Measurements from ENCODE around the gene TMX1. TPM values are rescaled to one million over a fixed set of nuclear protein-coding genes. Genes with fewer than 3 reads are reported as not detected.
A peak's percentile ranks its signal among the peaks of the same experiment; 100 is the strongest.

TMX1 gene
- total RNA-seq, 4 donors from 2014 or later = 20.9 to 33.0 (median 26.5) TPM

DNA sequence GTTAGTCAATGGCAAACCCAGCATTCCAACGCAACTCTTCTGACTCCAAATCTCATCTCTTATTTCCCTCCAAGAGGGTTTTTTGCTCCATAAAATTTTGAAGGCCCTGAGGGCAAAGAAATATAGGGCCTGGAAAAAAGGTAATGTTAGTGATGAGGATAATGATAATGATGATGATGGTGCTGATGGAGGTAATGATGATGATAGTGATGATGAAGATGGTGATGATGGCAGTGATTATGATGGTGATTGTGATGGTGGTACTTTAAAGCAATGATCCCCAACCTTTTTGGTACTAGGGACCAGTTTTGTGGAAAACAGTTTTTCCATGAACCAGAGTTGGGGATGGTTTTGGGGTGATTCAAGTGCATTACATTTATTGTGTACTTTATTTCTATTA lies 50.1 kb downstream of the TMX1 start:
- 100% methylated on average over 1 of the region's 1 CpG; no CpG with 5 or more reads in 1 of the 2 donors for WGBS, 2 donors (ENCODE audit: low coverage in 1 of 2)
- Histone ChIP-seq H3K9me3 (no peaks in the 10 kb centered on the region), H3K27me3 (no peaks in the 10 kb centered on the region), H3K36me3 (no peaks in the 10 kb centered on the region), H3K4me3 (no peak overlapping the region), H3K27ac (no peak overlapping the region), H3K4me1 (peaks cover 0 to 25% (median 16%) of the 10 kb centered on the region in 3 donors)
- TF ChIP-seq POLR2A (IDR thresholded peaks at IDR 0.05) (no peak), EP300 (IDR thresholded peaks at IDR 0.05) (no peak), POLR2AphosphoS5 (IDR thresholded peaks at IDR 0.05) (no peak)
- TF ChIP-seq, protein P1, sequence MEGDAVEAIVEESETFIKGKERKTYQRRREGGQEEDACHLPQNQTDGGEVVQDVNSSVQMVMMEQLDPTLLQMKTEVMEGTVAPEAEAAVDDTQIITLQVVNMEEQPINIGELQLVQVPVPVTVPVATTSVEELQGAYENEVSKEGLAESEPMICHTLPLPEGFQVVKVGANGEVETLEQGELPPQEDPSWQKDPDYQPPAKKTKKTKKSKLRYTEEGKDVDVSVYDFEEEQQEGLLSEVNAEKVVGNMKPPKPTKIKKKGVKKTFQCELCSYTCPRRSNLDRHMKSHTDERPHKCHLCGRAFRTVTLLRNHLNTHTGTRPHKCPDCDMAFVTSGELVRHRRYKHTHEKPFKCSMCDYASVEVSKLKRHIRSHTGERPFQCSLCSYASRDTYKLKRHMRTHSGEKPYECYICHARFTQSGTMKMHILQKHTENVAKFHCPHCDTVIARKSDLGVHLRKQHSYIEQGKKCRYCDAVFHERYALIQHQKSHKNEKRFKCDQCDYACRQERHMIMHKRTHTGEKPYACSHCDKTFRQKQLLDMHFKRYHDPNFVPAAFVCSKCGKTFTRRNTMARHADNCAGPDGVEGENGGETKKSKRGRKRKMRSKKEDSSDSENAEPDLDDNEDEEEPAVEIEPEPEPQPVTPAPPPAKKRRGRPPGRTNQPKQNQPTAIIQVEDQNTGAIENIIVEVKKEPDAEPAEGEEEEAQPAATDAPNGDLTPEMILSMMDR (IDR thresholded peaks at IDR 0.05) = no peak
- no peak for ATAC-seq

- Histone ChIP-seq H3K4me1 (peaks cover 0 to 25% (median 16%) of the 10 kb centered on the region in 3 donors), H3K4me3 (no peak overlapping the region), H3K27ac (no peak overlapping the region), H3K9me3 (no peaks in the 10 kb centered on the region), H3K27me3 (no peaks in the 10 kb centered on the region), H3K36me3 (no peaks in the 10 kb centered on the region)
- ATAC-seq = no peak
- WGBS, 2 donors (ENCODE audit: low coverage in 1 of 2) = 94 to 96% methylated on average over 3 to 4 of the region's 4 CpGs
- TF ChIP-seq, protein P1 (IDR thresholded peaks at IDR 0.05) = no peak
- TF ChIP-seq EP300 (IDR thresholded peaks at IDR 0.05) (no peak), POLR2AphosphoS5 (IDR thresholded peaks at IDR 0.05) (no peak), POLR2A (IDR thresholded peaks at IDR 0.05) (no peak)
Observed at GRCh38 chr14:51291016-51291415, 51.0 kb downstream of the TMX1 start.

DNA sequence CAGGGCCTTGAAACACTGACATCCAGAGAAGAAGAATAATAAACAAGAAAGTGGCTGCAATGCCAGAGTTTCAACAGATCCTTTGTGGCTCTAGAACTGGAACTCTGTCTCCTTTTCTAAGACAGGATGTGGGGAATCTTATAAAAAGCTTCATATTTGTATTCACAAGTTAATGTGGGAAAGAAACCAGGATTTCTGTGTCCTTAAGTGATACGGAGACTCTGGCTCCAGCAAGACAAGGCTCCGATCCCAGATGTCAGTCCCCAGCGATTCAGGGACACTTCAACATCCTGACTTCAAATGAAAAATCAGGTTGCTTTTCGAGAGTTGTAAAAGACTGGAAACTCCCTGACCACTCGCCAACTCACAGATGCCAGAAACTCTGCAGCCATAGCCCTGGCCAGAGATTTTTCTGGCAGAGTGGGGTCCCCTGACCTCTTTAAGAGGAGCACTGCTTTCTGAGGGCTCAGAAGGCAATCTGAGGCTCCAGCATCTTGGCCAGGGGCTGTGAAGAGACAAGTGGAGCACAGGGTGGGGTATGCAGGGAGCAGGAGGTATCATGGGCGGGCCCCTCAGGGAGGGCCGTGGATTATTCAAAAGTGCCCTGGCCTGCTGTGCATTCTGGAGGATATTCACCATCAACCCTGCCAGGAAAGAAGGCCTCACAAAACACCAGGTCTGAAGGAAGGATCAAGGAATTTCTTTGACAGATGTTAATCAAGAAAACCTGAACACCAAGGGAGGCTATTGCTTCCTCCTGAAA lies 53.3 kb downstream of the TMX1 start:
- ATAC-seq = peak; percentile 48
- H3K9me3 ChIP-seq = no peaks in the 10 kb centered on the region
- no peaks in the 10 kb centered on the region for H3K27me3 ChIP-seq
- peaks cover 0 to 25% (median 16%) of the 10 kb centered on the region in 3 donors for H3K4me1 ChIP-seq
- no peak overlapping the region for H3K4me3 ChIP-seq
- H3K36me3 ChIP-seq = no peaks in the 10 kb centered on the region
- 0% methylated on average over 4 to 5 of the region's 7 CpGs for WGBS, 2 donors (ENCODE audit: low coverage in 1 of 2)
- peak overlapping the region; percentile 27 to 70 (median 56) for H3K27ac ChIP-seq
- TF ChIP-seq, protein P1 (IDR thresholded peaks at IDR 0.05) = peak in 2 of 4 experiments; percentile 16 to 44
- no peak for TF ChIP-seq POLR2A (IDR thresholded peaks at IDR 0.05)

DNA sequence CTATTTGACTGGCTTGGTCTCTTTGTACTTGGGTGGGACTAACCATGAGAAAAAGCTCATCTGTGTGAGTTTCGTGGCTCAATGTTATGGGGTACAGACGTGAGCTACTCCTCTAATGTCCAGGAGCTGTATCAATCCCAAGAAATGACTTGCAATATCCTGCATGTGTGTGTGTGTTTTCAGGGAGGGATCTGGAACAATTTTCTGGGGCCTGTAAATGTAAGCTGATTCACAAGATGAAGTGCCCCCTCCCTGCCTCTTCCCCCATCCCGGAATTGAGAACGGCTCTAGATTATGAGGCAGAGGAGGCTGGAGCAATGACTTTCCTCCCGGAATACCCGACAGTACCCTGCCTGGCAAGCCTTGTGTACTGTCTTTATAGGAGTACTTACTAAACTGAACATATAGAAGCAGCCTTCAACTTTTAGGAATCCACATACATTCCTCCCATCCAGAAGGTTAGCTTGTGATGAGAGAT lies 53.9 kb downstream of the TMX1 start:
- peaks cover 0 to 31% (median 16%) of the 10 kb centered on the region in 3 donors for H3K4me1 ChIP-seq
- TF ChIP-seq POLR2AphosphoS5 (IDR thresholded peaks at IDR 0.05) (no peak), EP300 (IDR thresholded peaks at IDR 0.05) (no peak), POLR2A (IDR thresholded peaks at IDR 0.05) (no peak)
- TF ChIP-seq, protein P1 (IDR thresholded peaks at IDR 0.05) = no peak
- no peaks in the 10 kb centered on the region for H3K9me3 ChIP-seq
- no peaks in the 10 kb centered on the region for H3K27me3 ChIP-seq
- peak; percentile 20 for ATAC-seq
- 56 to 58% methylated on average over 2 to 3 of the region's 6 CpGs for WGBS, 2 donors (ENCODE audit: low coverage in 1 of 2)
- H3K36me3 ChIP-seq = no peaks in the 10 kb centered on the region
- peak overlapping the region in 3 of 4 donors; percentile 14 to 70 (median 59) for H3K27ac ChIP-seq
- no peak overlapping the region for H3K4me3 ChIP-seq
